K562 (cell line): ENCODE results near the gene CECR2. TPM values are rescaled to one million over a fixed set of nuclear protein-coding genes. Genes with fewer than 3 reads are reported as not detected.

Source experiments
- ATAC-seq: fragments of 200-7000 bp; cut with Tn5 transposase; 3 replicates; pipeline ENCODE4 v1.9.1; 2020; ENCODE audit warnings: moderate library complexity
- BruUV-seq: library from RNA; stranded (reverse); fragments of 400-500 nt; replicated peaks from 2 replicates; lab custom pipeline; 2021; lab: Mats Ljungman, UMichigan
- CTCF ChIA-PET: fragments of 300-600 bp; formaldehyde crosslinking; extraction: SDS; loops from one replicate; lab custom pipeline; 2021; ENCODE audit warnings: low intra/inter-chr PET ratio; lab: Yijun Ruan, JAX
- POLR2A ChIA-PET: fragments of 300-600, 350-650 bp; sonication (Branson Sonifier 250); formaldehyde crosslinking; extraction: SDS; loops from one replicate; lab custom pipeline; 2021; ENCODE audit warnings: antibody characterized with exemption, inconsistent platforms; lab: Yijun Ruan, JAX
- DNase-seq, 4 experiments: peaks; one replicate each; pipeline versions ENCODE4 v3.0.0 to v3.0.0-alpha.2; 2011 to 2018; ENCODE audit warnings: low spot score in 3 of 4, mixed read lengths in 3 of 4; ENCODE audit errors: extremely low read depth in 1 of 4
- FAIRE-seq: peaks from 2 replicates; lab custom pipeline; 2011; peaks lifted over from hg19 to GRCh38; lab: Jason Lieb, UNC
- H2AFZ ChIP-seq: 2 replicates; pipeline ENCODE4 v1.6.0; 2011; ENCODE audit warnings: low read depth, low read length, control low read depth, inconsistent platforms
- H3K27ac ChIP-seq: fragments of 200-600 bp; 3 replicates; pipeline ENCODE4 v1.8.0; 2011; ENCODE audit warnings: low read depth, mild to moderate bottlenecking, control low read depth, inconsistent platforms, low read length, moderate library complexity, mixed read lengths; ENCODE audit errors: extremely low read depth
- H3K27me3 ChIP-seq, 2 experiments: fragments of 300-600 bp in 1 of 2; 2 replicates in 1 of 2; 3 replicates in 1 of 2; pipeline versions ENCODE4 v1.6.0 to v1.8.0; 2011; ENCODE audit warnings: inconsistent platforms in 2 of 2, low read length in 2 of 2, mild to moderate bottlenecking in 1 of 2, mixed read lengths in 1 of 2, moderate library complexity in 1 of 2; ENCODE audit not compliant: control insufficient read depth in 2 of 2, insufficient read depth in 2 of 2
- H3K36me3 ChIP-seq: fragments of 300-600 bp; 3 replicates; pipeline ENCODE4 v1.8.0; 2011; ENCODE audit warnings: mild to moderate bottlenecking, low read length, inconsistent platforms; ENCODE audit not compliant: control insufficient read depth, insufficient read depth
- H3K4me1 ChIP-seq, 2 experiments: fragments of 200-600 bp in 1 of 2; replicated peaks in 1 of 2; 2 replicates in 1 of 2; 3 replicates in 1 of 2; pipeline versions ENCODE4 v1.5.1 to v1.8.0; 2011; ENCODE audit warnings: inconsistent platforms in 2 of 2, low read length in 2 of 2, mild to moderate bottlenecking in 1 of 2, mixed read lengths in 1 of 2, moderate library complexity in 1 of 2; ENCODE audit not compliant: control insufficient read depth in 2 of 2, insufficient read depth in 2 of 2
- H3K4me2 ChIP-seq: 2 replicates; pipeline ENCODE4 v1.6.1; 2011; ENCODE audit warnings: low read length, control low read depth, inconsistent platforms, mixed read lengths; ENCODE audit not compliant: insufficient read depth
- H3K4me3 ChIP-seq: fragments of 200-600 bp; sonication (generic), shearing (Covaris generic); 2 replicates; pipeline ENCODE4 v1.5.1; 2016; ENCODE audit warnings: control low read depth, inconsistent platforms
- H3K79me2 ChIP-seq: fragments of 200-600 bp; 3 replicates; pipeline ENCODE4 v1.8.0; 2011; ENCODE audit warnings: low read length, inconsistent platforms; ENCODE audit not compliant: control insufficient read depth, insufficient read depth
- H3K9ac ChIP-seq, 2 experiments: 2 replicates each; pipeline versions ENCODE4 v1.6.0 to v1.6.1; 2011; ENCODE audit warnings: low read depth in 2 of 2, low read length in 2 of 2, control low read depth in 1 of 2, inconsistent platforms in 1 of 2, mild to moderate bottlenecking in 1 of 2, mixed read lengths in 1 of 2; ENCODE audit not compliant: insufficient read depth in 1 of 2
- H3K9me1 ChIP-seq: one replicate; pipeline ENCODE4 v1.6.0; 2011; ENCODE audit warnings: inconsistent platforms, mild to moderate bottlenecking, low read length, moderate library complexity; ENCODE audit not compliant: control insufficient read depth, insufficient read depth
- H3K9me3 ChIP-seq: replicated peaks from 2 replicates; pipeline ENCODE4 v1.5.1; 2011; ENCODE audit warnings: low read depth, low read length, inconsistent platforms; ENCODE audit not compliant: control insufficient read depth, insufficient read depth
- H4K20me1 ChIP-seq: replicated peaks from 2 replicates; pipeline ENCODE4 v1.6.1; 2011; ENCODE audit warnings: low read length, inconsistent platforms, mixed read lengths; ENCODE audit not compliant: control insufficient read depth, insufficient read depth
- ASH1L ChIP-seq: fragments of 450-650 bp; IDR thresholded peaks from 2 replicates; pipeline ENCODE4 v1.6.1; 2018; ENCODE audit warnings: borderline replicate concordance, mild to moderate bottlenecking, low read depth; ENCODE audit not compliant: partially characterized antibody
- BDP1 ChIP-seq: IDR thresholded peaks from 3 replicates; pipeline ENCODE4 v1.6.1; 2011; ENCODE audit not compliant: insufficient read length, insufficient read depth
- CBX3 ChIP-seq, 2 experiments: IDR thresholded peaks; 1 replicate in 1 of 2; 2 replicates in 1 of 2; pipeline ENCODE4 v1.6.1; 2012; ENCODE audit warnings: inconsistent platforms in 2 of 2, low read length in 2 of 2, borderline replicate concordance in 1 of 2, control low read depth in 1 of 2
- EWSR1 ChIP-seq: fragments of 450-650 bp; IDR thresholded peaks from 2 replicates; pipeline ENCODE4 v1.6.1; 2018; ENCODE audit warnings: borderline replicate concordance, mild to moderate bottlenecking, low read depth, moderate library complexity; ENCODE audit not compliant: partially characterized antibody
- FOXA1 ChIP-seq: fragments of 450-650 bp; IDR thresholded peaks from 2 replicates; pipeline ENCODE4 v1.6.1; 2016; ENCODE audit warnings: mild to moderate bottlenecking, borderline replicate concordance
- JUNB ChIP-seq: fragments of 450-650 bp; formaldehyde crosslinking; conservative IDR thresholded peaks from 2 replicates; pipeline ENCODE4 v1.4.0; 2020; ENCODE audit warnings: mild to moderate bottlenecking
- JUND ChIP-seq, 2 experiments: IDR thresholded peaks; 2 replicates in 1 of 2; 3 replicates in 1 of 2; pipeline ENCODE4 v1.6.1; 2011; ENCODE audit warnings: borderline replicate concordance in 2 of 2, low read depth in 2 of 2, low read length in 2 of 2, improper control_type of control experiment in 1 of 2, missing biosample characterization in 1 of 2, missing genetic modification characterization in 1 of 2, missing genetic modification reagents in 1 of 2
- KAT2B ChIP-seq: IDR thresholded peaks from one replicate; pipeline ENCODE4 v1.6.1; 2012; ENCODE audit warnings: low read depth, mild to moderate bottlenecking, control low read depth, inconsistent platforms, low read length, moderate library complexity
- LCOR ChIP-seq: sonication (generic); formaldehyde crosslinking; IDR thresholded peaks from 2 replicates; pipeline ENCODE4 v1.8.0; 2022; ENCODE audit warnings: mild to moderate bottlenecking, missing genetic modification reagents
- MAFK ChIP-seq: IDR thresholded peaks from 2 replicates; pipeline ENCODE4 v1.6.1; 2011; ENCODE audit warnings: low read length, improper control_type of control experiment
- MCM7 ChIP-seq, 2 experiments: fragments of 450-650 bp; IDR thresholded peaks; 2 replicates each; pipeline ENCODE4 v1.6.1; 2016 to 2018
- NRF1 ChIP-seq, 2 experiments: fragments of 450-650 bp; IDR thresholded peaks in 1 of 2; conservative IDR thresholded peaks in 1 of 2; 2 replicates each; pipeline ENCODE4 v1.6.1; 2014; ENCODE audit warnings: mild to moderate bottlenecking in 2 of 2
- PHTF2 ChIP-seq: fragments of 250-450 bp; sonication (Bioruptor Pico); IDR thresholded peaks from 2 replicates; pipeline ENCODE4 v1.5.0; 2021; ENCODE audit warnings: mild to moderate bottlenecking
- PURB ChIP-seq: sonication (generic); formaldehyde crosslinking; IDR thresholded peaks from 2 replicates; pipeline ENCODE4 v1.9.0; 2021; ENCODE audit warnings: low read depth, mild to moderate bottlenecking, missing genetic modification reagents
- SPI1 ChIP-seq: IDR thresholded peaks from 2 replicates; pipeline ENCODE4 v1.6.1; 2011; ENCODE audit warnings: low read depth, low read length, control low read depth, borderline replicate concordance
- ZFP1 ChIP-seq: fragments of 450-650 bp; formaldehyde crosslinking; IDR thresholded peaks from 2 replicates; pipeline ENCODE4 v1.4.0; 2020; ENCODE audit warnings: mild to moderate bottlenecking, mixed read lengths
- ZNF121 ChIP-seq: sonication (generic); formaldehyde crosslinking; conservative IDR thresholded peaks from 2 replicates; pipeline ENCODE4 v1.8.0; 2022; ENCODE audit warnings: missing genetic modification reagents
- ZNF584 ChIP-seq: fragments of 200-800 bp; sonication (Bioruptor generic); IDR thresholded peaks from 2 replicates; pipeline ENCODE4 v1.6.1; 2016; ENCODE audit warnings: low read depth, mild to moderate bottlenecking, missing genetic modification characterization, missing compliant biosample characterization
- WGBS: fragments of 100-300 bp; shearing (Covaris generic); methylation state at CpG from one replicate; pipeline ENCODE4 v1.1.6; 2016; ENCODE audit warnings: low coverage, mixed read lengths; ENCODE audit not compliant: insufficient coverage; ENCODE audit errors: missing lambda C conversion rate; 5-methylcytosine and 5-hydroxymethylcytosine counted together
- in situ Hi-C: fragments of 300-500 bp; cut with MboI; formaldehyde crosslinking; loops from 4 replicates; pipeline ENCODE4 v1.15.0; 2018; ENCODE audit warnings: inconsistent platforms, mixed read lengths
- intact Hi-C: fragments of 100-400 bp; cut with micrococcal nuclease; formaldehyde crosslinking; loops from 2 replicates; pipeline ENCODE4 v1.14.2; 2022
- polyA plus RNA-seq, 8 experiments: library from polyadenylated mRNA; depleted of rRNA in 4 of 8; stranded (reverse) in 5 of 8; unstranded in 3 of 8; fragments of >200 nt; fragmentation: Nextera tagmentation in 2 of 8; fragmentation: Illumina TruSeq in 1 of 8; extraction: Ambion mirVana in 2 of 8; extraction: Trizol in 1 of 8; gene quantifications; 2 replicates each; pipeline versions ENCODE4 v1.2.1 to v1.2.3, GENCODE V29; 2011 to 2014; ENCODE audit warnings: inconsistent platforms in 1 of 8, missing spikeins in 1 of 8
- total RNA-seq, 7 experiments: library from RNA; depleted of rRNA in 6 of 7; stranded (reverse); fragments of >200 nt in 6 of 7; fragmentation: Illumina TruSeq in 2 of 7; extraction: Trizol in 2 of 7; gene quantifications; 2 replicates each; pipeline versions ENCODE4 v1.2.1 to v1.2.3, GENCODE V29; 2011 to 2021; ENCODE audit warnings: low replicate concordance in 1 of 7
- TF ChIP-seq, protein P1 (sequence below): sonication (generic); formaldehyde crosslinking; IDR thresholded peaks from 2 replicates; pipeline ENCODE4 v1.9.0; 2022; ENCODE audit warnings: mild to moderate bottlenecking, missing genetic modification reagents

The CECR2 gene
- total and polyA plus RNA-seq, 9 of the 15 experiments (the other 6 are each of a cell fraction or from before 2014, with no cell fraction given) = 0.01 to 1.00 (median 0.27) TPM

GRCh38 chr22:17396516-17396915 is 27.3 kb downstream of the CECR2 start (continued):
- TF ChIP-seq PHTF2 (CRISPR knock-in tag) (no peak), MCM7 (IDR thresholded peaks at IDR 0.05) (no peak), LCOR (no peak), CBX3 (IDR thresholded peaks at IDR 0.05; ENCODE audit: borderline replicate concordance in 1 of 2, low read length in 2 of 2) (no peak), KAT2B (no peak), SPI1 (no peak), PURB (CRISPR knock-in tag) (no peak), FOXA1 (no peak)

GRCh38 chr22:17397756-17398547 is 28.7 kb downstream of the CECR2 start:
- H3K36me3 ChIP-seq = no peaks in the 10 kb centered on the region
- WGBS = 0% methylated on average over 11 of the region's 11 CpGs
- H3K27ac ChIP-seq = no peak overlapping the region
- H4K20me1 ChIP-seq = no peaks in the 10 kb centered on the region; the same call in 1 of the 2 replicates
- ATAC-seq (no peak), DNase-seq (no peak), FAIRE-seq (no peak)
- no TSS peak for BruUV-seq
- CTCF ChIA-PET = no interaction called here
- intact Hi-C loops = no loop called here
- H3K4me2 ChIP-seq = no peak overlapping the region
- no peak overlapping the region for H3K4me3 ChIP-seq
- no peaks in the 10 kb centered on the region for H3K79me2 ChIP-seq
- no peak overlapping the region for H3K9ac ChIP-seq
- H3K4me1 ChIP-seq = no peaks in the 10 kb centered on the region
- in situ Hi-C loops = no loop called here
- H3K9me3 ChIP-seq = no peaks in the 10 kb centered on the region
- no peaks in the 10 kb centered on the region for H3K9me1 ChIP-seq
- H3K27me3 ChIP-seq = peaks cover 8 to 15% of the 10 kb centered on the region in 2 experiments; a peak in 3 of 5 replicates
- TF ChIP-seq EWSR1 (no peak), NRF1 (conservative IDR thresholded peaks at IDR 0.05 in 1 of 2, IDR thresholded peaks at IDR 0.05 in 1 of 2) (no peak), ZFP1 (CRISPR knock-in tag) (no peak), JUND (IDR thresholded peaks at IDR 0.05; ENCODE audit: borderline replicate concordance, low read depth, low read length) (no peak), JUND (tag; IDR thresholded peaks at IDR 0.05; ENCODE audit: borderline replicate concordance, low read depth, low read length) (no peak), ZNF584 (CRISPR knock-in tag) (no peak), JUNB (CRISPR knock-in tag) (no peak), MAFK (no peak), ZNF121 (CRISPR knock-in tag) (no peak), BDP1 (no peak), LCOR (no peak), ASH1L (no peak)
- TF ChIP-seq, protein P1, sequence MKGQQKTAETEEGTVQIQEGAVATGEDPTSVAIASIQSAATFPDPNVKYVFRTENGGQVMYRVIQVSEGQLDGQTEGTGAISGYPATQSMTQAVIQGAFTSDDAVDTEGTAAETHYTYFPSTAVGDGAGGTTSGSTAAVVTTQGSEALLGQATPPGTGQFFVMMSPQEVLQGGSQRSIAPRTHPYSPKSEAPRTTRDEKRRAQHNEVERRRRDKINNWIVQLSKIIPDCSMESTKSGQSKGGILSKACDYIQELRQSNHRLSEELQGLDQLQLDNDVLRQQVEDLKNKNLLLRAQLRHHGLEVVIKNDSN (CRISPR knock-in tag) = no peak
- H2AFZ ChIP-seq = no peak overlapping the region
- POLR2A ChIA-PET = interaction anchor here (1.2 kb wide), 1 partner anchor 9 kb away, joined by 4 read pairs; no protein-coding TSS in a partner anchor
